ENCODE results near the gene AGMAT.

AGMAT gene

DNA sequence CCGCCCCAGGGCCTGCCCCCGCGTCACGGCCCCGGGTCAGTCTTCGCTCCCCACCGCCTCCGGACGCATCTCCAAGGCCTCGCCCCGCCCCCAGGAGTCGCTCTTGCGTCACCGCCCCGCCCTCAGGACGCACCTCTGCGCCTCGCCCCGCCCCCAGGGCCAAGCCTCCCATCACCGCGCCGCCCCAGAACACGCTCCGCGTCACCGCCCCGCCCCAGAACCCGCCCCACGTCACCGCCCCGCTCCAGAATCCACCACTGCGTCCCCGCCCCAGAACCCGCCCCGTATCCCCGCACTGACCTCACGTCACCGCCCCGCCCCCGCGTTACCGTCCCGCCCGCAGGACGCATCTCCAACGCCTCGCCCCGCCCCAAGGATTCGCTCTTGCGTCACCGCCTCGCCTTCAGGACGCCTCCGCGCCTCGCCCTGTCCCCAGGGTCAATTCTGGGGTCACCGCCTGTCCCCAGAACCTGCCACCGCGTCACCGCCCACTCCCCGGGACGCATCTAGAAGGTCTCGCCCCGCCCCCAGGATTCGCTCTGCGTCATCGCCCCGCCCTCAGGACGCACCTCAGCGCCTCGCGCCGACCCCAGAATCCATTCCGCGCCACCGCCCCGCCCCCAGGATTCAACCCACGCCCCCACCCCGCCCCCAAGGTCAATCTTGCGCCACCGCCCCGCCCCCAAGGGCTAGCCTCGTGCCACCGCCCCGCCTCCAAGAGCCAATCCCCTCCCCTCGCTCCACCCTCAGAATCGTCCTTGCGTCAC, 60.4 kb downstream of the AGMAT start:
- peak; percentile 99 to 100 for DNase-seq (ENCODE audit: low read depth in 1 of 2, low spot score in 1 of 2)

DNA sequence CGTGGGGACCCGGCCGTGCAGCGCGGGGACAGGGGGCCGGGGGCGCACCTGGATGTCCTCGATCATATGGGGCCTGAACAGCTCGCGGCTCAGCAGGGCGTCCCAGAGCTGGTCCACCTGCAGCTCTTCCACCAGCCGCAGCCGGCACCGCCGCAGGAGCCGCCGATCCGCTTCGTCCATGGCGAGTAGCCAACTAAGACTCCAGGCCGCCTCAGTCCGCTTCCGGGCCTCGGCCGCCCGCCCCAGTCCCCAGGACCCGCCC, 60.9 kb downstream of the AGMAT start, which contains the start of gene CASP9:
CASP9 (minus strand) TSS at position 195 of the 262 bp plus-strand sequence; CDS start at position 180, 15 bp downstream.
- DNase-seq (ENCODE audit: low read depth in 1 of 2, low spot score in 1 of 2) = no peak

DNA sequence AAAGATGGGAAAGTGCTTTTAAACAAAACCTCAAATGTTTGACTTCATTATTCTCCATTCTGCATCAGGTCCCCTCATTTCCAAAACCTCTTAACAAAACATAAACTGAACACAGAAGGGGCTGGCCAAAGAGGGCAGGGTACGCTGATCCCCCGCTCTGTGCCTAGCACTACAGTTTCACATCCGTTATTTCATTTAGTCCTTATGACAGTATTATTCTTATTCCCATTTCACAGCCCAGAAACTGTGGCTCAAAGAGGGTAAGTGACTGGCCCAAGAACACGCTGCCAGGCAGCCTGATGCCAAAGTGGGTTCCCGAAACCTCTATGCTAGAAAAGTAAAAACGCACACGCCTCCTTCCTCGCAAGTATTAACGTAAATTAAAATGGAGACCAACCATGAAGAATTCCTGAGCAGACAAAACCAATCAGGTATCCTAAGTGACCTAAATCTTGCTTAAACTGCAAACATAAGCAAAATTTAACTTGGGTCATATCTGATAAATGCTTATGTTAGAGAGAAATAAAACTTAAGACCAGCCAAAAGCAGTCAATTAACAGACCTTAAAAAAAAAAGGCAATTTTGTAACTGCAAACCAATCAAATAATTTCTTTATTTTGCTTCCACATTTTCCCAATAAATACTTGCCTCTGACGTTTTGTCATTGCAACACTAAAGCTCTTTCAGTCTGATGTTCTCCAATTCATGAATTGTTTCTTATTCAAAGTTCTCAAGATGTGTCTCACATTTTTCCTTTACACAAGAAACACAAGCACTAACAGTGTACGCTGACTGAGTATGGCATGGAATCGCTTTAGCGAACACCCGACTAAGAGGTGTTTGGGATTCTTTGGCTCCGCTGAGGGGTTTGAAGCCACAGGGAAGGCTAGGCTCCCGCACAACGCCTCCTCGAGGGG, 61.5 kb downstream of the AGMAT start:
- peak in 1 of 2 donors; percentile 10 for DNase-seq (ENCODE audit: low read depth in 1 of 2, low spot score in 1 of 2)

DNA sequence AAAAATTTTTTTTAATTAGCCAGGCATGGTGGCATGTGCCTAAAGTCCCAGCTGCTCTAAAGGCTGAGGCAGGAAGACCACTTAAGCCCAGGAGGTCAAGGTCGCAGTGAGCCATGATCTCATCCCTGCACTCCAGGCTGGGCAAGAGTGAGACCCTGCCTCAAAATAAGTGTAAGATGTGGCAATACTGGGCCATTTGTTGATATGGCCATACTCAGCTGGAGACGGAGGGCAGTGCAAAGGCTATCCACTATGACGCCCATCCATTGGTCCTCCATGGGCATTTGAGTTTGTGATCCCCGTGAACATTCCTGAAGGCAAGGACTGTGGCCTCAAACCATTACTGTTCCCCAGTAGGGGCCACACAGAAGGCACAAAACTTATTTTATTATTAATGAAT, 62.3 kb downstream of the AGMAT start:
- no peak for DNase-seq (ENCODE audit: low read depth in 1 of 2, low spot score in 1 of 2)

All from activated CD4-positive, alpha-beta T cell treated with anti-CD3 and anti-CD28 coated beads, Interleukin-2, amount 50 U/mL, for 24 hours (primary cell).